K562 (cell line): ENCODE results near the gene MAU2. TPM values are rescaled to one million over a fixed set of nuclear protein-coding genes. Genes with fewer than 3 reads are reported as not detected.
A peak's percentile ranks its signal among the peaks of the same experiment; 100 is the strongest.

Source experiments
- CCNT2 ChIP-seq: IDR thresholded peaks from 2 replicates; pipeline ENCODE4 v1.6.1; 2011; ENCODE audit warnings: borderline replicate concordance, low read depth, mild to moderate bottlenecking, moderate library complexity, mixed read lengths, low read length; ENCODE audit not compliant: insufficient read length; ENCODE audit errors: extremely low read depth
- CXXC5 ChIP-seq: fragments of 250-450 bp; sonication (Bioruptor Pico); IDR thresholded peaks from 2 replicates; pipeline ENCODE4 v1.8.0; 2022; ENCODE audit warnings: inconsistent platforms, mild to moderate bottlenecking, moderate library complexity
- GABPA ChIP-seq: fragments of 200-800 bp; sonication (Bioruptor generic); conservative IDR thresholded peaks from 2 replicates; pipeline ENCODE4 v1.6.1; 2016; ENCODE audit warnings: low read depth, missing genetic modification characterization, missing compliant biosample characterization
- MBD2 ChIP-seq: sonication (generic); IDR thresholded peaks from 2 replicates; pipeline ENCODE4 v1.6.1; 2016; ENCODE audit warnings: low read depth, borderline replicate concordance
- RAD21 ChIP-seq, 2 experiments: fragments of 250-450 bp in 1 of 2; fragments of 450-650 bp in 1 of 2; sonication (Bioruptor Pico) in 1 of 2; formaldehyde crosslinking in 1 of 2; IDR thresholded peaks in 1 of 2; conservative IDR thresholded peaks in 1 of 2; 2 replicates each; pipeline versions ENCODE4 v1.4.0 to v1.8.0; 2020 to 2022; ENCODE audit warnings: mild to moderate bottlenecking in 2 of 2, moderate library complexity in 1 of 2
- SMAD4 ChIP-seq: fragments of 250-450 bp; sonication (Bioruptor Pico); conservative IDR thresholded peaks from 2 replicates; pipeline ENCODE4 v1.8.0; 2021; ENCODE audit warnings: inconsistent platforms, mild to moderate bottlenecking, moderate library complexity
- SP2 ChIP-seq: IDR thresholded peaks from 2 replicates; pipeline ENCODE4 v1.6.1; 2011; ENCODE audit warnings: mild to moderate bottlenecking, low read depth, low read length, moderate library complexity; ENCODE audit not compliant: poor library complexity, severe bottlenecking; ENCODE audit errors: extremely low read depth
- ZBTB1 ChIP-seq: sonication (generic); formaldehyde crosslinking; IDR thresholded peaks from 2 replicates; pipeline ENCODE4 v1.8.1; 2023; ENCODE audit warnings: missing genetic modification reagents, low read depth, mild to moderate bottlenecking, borderline replicate concordance
- polyA plus RNA-seq, 8 experiments: library from polyadenylated mRNA; depleted of rRNA in 4 of 8; stranded (reverse) in 5 of 8; unstranded in 3 of 8; fragments of >200 nt; fragmentation: Nextera tagmentation in 2 of 8; fragmentation: Illumina TruSeq in 1 of 8; extraction: Ambion mirVana in 2 of 8; extraction: Trizol in 1 of 8; gene quantifications; 2 replicates each; pipeline versions ENCODE4 v1.2.1 to v1.2.3, GENCODE V29; 2011 to 2014; ENCODE audit warnings: inconsistent platforms in 1 of 8, missing spikeins in 1 of 8
- total RNA-seq, 7 experiments: library from RNA; depleted of rRNA in 6 of 7; stranded (reverse); fragments of >200 nt in 6 of 7; fragmentation: Illumina TruSeq in 2 of 7; extraction: Trizol in 2 of 7; gene quantifications; 2 replicates each; pipeline versions ENCODE4 v1.2.1 to v1.2.3, GENCODE V29; 2011 to 2021; ENCODE audit warnings: low replicate concordance in 1 of 7
- TF ChIP-seq, protein P1 (sequence below): sonication (generic); formaldehyde crosslinking; IDR thresholded peaks from 2 replicates; pipeline ENCODE4 v1.8.0; 2023; ENCODE audit warnings: mild to moderate bottlenecking, missing genetic modification reagents
- TF ChIP-seq, protein P2 (sequence below), 3 experiments: fragments of 200-800 bp in 1 of 3; fragments of 250-450 bp in 1 of 3; fragments of 450-650 bp in 1 of 3; sonication (Bioruptor Pico) in 1 of 3; sonication (Bioruptor generic) in 1 of 3; formaldehyde crosslinking in 1 of 3; IDR thresholded peaks; 2 replicates each; pipeline versions ENCODE4 v1.6.1 to v1.8.0; 2016 to 2022; ENCODE audit warnings: mild to moderate bottlenecking in 2 of 3, missing genetic modification characterization in 2 of 3, missing compliant biosample characterization in 1 of 3, moderate library complexity in 1 of 3
- TF ChIP-seq, protein P3 (sequence below): sonication (generic); formaldehyde crosslinking; IDR thresholded peaks from 2 replicates; pipeline ENCODE4 v1.8.1; 2023; ENCODE audit warnings: missing genetic modification reagents, mild to moderate bottlenecking, borderline replicate concordance

Gene MAU2
- total and polyA plus RNA-seq, 9 of the 15 experiments (the other 6 are each of a cell fraction or from before 2014, with no cell fraction given), result 1.2 to 48.1 (median 19.4) TPM

DNA sequence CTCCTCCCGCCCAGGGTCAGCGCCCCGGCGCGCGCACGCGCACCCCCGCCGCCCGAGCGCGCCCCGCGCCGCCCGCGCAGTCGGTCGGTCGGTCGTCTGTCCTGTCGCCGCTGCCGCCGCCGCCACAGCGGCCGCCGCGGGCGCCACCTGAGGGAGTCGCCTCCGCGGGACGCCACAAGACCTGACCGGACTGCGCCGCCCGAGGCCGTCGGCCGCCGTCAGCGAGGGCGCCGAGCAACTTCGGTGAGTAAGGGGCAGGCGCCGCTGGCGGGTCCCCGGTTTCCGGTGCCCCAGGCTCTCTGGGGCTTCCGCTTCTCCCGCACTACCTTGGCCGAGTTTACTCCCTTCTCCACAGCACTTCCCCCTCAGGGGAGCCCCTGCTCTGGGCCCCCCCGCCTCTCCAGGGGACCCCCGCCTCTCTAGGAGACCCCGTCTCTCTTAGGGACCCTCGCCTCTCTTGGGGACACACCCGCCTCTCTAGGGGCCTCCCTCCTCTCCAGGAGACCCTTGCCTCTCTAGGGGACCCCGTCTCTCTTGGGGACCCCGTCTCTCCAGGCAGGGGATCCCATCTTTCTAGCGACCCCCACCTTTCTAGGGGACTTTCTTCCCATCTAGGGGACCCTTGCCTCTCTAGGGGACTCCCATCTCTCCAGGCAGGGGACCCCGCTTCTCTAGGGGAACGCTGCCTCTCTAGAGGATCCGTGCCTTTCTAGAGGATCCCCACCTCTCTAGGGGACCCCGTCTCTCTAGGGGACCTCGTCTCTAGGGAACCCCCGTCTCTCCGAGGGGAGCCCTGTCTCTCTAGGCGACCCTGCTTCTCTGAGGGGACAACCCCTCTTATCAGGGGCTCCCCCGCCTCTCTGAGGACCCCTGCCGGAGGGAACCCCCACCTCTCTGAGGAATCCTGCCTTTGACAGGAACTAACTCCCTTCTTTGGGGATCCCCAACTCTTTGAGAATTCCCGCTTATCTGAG lies 65.6 kb downstream of the MAU2 start (continued):
- peak; percentile 30 for TF ChIP-seq CXXC5 (CRISPR knock-in tag)
- no peak for TF ChIP-seq MBD2
- peak; percentile 71 for TF ChIP-seq ZBTB1
- TF ChIP-seq, protein P1, sequence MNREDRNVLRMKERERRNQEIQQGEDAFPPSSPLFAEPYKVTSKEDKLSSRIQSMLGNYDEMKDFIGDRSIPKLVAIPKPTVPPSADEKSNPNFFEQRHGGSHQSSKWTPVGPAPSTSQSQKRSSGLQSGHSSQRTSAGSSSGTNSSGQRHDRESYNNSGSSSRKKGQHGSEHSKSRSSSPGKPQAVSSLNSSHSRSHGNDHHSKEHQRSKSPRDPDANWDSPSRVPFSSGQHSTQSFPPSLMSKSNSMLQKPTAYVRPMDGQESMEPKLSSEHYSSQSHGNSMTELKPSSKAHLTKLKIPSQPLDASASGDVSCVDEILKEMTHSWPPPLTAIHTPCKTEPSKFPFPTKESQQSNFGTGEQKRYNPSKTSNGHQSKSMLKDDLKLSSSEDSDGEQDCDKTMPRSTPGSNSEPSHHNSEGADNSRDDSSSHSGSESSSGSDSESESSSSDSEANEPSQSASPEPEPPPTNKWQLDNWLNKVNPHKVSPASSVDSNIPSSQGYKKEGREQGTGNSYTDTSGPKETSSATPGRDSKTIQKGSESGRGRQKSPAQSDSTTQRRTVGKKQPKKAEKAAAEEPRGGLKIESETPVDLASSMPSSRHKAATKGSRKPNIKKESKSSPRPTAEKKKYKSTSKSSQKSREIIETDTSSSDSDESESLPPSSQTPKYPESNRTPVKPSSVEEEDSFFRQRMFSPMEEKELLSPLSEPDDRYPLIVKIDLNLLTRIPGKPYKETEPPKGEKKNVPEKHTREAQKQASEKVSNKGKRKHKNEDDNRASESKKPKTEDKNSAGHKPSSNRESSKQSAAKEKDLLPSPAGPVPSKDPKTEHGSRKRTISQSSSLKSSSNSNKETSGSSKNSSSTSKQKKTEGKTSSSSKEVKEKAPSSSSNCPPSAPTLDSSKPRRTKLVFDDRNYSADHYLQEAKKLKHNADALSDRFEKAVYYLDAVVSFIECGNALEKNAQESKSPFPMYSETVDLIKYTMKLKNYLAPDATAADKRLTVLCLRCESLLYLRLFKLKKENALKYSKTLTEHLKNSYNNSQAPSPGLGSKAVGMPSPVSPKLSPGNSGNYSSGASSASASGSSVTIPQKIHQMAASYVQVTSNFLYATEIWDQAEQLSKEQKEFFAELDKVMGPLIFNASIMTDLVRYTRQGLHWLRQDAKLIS, result no peak
- TF ChIP-seq, protein P2, sequence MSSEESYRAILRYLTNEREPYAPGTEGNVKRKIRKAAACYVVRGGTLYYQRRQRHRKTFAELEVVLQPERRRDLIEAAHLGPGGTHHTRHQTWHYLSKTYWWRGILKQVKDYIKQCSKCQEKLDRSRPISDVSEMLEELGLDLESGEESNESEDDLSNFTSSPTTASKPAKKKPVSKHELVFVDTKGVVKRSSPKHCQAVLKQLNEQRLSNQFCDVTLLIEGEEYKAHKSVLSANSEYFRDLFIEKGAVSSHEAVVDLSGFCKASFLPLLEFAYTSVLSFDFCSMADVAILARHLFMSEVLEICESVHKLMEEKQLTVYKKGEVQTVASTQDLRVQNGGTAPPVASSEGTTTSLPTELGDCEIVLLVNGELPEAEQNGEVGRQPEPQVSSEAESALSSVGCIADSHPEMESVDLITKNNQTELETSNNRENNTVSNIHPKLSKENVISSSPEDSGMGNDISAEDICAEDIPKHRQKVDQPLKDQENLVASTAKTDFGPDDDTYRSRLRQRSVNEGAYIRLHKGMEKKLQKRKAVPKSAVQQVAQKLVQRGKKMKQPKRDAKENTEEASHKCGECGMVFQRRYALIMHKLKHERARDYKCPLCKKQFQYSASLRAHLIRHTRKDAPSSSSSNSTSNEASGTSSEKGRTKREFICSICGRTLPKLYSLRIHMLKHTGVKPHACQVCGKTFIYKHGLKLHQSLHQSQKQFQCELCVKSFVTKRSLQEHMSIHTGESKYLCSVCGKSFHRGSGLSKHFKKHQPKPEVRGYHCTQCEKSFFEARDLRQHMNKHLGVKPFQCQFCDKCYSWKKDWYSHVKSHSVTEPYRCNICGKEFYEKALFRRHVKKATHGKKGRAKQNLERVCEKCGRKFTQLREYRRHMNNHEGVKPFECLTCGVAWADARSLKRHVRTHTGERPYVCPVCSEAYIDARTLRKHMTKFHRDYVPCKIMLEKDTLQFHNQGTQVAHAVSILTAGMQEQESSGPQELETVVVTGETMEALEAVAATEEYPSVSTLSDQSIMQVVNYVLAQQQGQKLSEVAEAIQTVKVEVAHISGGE (CRISPR knock-in tag; IDR thresholded peaks at IDR 0.05), result 0 out of 6 replicates have a peak, but pooled peaks of 1 of the 3 experiments have one; percentile 28
- peak in 1 of 2 experiments; percentile 8; a peak in 1 of 4 replicates for TF ChIP-seq RAD21 (CRISPR knock-in tag; conservative IDR thresholded peaks at IDR 0.05 in 1 of 2, IDR thresholded peaks at IDR 0.05 in 1 of 2)
- peak; percentile 72 for TF ChIP-seq GABPA (tag)
- TF ChIP-seq, protein P3, sequence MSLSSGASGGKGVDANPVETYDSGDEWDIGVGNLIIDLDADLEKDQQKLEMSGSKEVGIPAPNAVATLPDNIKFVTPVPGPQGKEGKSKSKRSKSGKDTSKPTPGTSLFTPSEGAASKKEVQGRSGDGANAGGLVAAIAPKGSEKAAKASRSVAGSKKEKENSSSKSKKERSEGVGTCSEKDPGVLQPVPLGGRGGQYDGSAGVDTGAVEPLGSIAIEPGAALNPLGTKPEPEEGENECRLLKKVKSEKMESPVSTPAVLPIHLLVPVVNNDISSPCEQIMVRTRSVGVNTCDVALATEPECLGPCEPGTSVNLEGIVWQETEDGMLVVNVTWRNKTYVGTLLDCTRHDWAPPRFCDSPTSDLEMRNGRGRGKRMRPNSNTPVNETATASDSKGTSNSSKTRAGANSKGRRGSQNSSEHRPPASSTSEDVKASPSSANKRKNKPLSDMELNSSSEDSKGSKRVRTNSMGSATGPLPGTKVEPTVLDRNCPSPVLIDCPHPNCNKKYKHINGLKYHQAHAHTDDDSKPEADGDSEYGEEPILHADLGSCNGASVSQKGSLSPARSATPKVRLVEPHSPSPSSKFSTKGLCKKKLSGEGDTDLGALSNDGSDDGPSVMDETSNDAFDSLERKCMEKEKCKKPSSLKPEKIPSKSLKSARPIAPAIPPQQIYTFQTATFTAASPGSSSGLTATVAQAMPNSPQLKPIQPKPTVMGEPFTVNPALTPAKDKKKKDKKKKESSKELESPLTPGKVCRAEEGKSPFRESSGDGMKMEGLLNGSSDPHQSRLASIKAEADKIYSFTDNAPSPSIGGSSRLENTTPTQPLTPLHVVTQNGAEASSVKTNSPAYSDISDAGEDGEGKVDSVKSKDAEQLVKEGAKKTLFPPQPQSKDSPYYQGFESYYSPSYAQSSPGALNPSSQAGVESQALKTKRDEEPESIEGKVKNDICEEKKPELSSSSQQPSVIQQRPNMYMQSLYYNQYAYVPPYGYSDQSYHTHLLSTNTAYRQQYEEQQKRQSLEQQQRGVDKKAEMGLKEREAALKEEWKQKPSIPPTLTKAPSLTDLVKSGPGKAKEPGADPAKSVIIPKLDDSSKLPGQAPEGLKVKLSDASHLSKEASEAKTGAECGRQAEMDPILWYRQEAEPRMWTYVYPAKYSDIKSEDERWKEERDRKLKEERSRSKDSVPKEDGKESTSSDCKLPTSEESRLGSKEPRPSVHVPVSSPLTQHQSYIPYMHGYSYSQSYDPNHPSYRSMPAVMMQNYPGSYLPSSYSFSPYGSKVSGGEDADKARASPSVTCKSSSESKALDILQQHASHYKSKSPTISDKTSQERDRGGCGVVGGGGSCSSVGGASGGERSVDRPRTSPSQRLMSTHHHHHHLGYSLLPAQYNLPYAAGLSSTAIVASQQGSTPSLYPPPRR (CRISPR knock-in tag), result no peak
- TF ChIP-seq CCNT2, result peak; percentile 74
- no peak for TF ChIP-seq SP2
- TF ChIP-seq SMAD4 (CRISPR knock-in tag), result peak; percentile 92
